ENCODE data around the gene FUT3.

GRCh38 chr19:5804516-5805461, 46.5 kb downstream of the FUT3 start, which contains the start of gene NRTN:
- TF ChIP-seq, protein P1, sequence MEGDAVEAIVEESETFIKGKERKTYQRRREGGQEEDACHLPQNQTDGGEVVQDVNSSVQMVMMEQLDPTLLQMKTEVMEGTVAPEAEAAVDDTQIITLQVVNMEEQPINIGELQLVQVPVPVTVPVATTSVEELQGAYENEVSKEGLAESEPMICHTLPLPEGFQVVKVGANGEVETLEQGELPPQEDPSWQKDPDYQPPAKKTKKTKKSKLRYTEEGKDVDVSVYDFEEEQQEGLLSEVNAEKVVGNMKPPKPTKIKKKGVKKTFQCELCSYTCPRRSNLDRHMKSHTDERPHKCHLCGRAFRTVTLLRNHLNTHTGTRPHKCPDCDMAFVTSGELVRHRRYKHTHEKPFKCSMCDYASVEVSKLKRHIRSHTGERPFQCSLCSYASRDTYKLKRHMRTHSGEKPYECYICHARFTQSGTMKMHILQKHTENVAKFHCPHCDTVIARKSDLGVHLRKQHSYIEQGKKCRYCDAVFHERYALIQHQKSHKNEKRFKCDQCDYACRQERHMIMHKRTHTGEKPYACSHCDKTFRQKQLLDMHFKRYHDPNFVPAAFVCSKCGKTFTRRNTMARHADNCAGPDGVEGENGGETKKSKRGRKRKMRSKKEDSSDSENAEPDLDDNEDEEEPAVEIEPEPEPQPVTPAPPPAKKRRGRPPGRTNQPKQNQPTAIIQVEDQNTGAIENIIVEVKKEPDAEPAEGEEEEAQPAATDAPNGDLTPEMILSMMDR (IDR thresholded peaks at IDR 0.05): no peak
- no peak for TF ChIP-seq POLR2A (IDR thresholded peaks at IDR 0.05)

Data from tibial nerve (tissue), 3 donors.